Spleen (tissue), 7 donors: ENCODE results near the gene OAS1.

ENCODE experiments used
- POLR2A ChIP-seq, 3 donors: fragments of 450-650 bp; IDR thresholded peaks; one replicate each; pipeline ENCODE4 v1.5.1; 2017; ENCODE audit warnings: antibody characterized with exemption in 3 of 3, mild to moderate bottlenecking in 1 of 3
- POLR2AphosphoS5 ChIP-seq, 3 donors: sonication (generic); formaldehyde crosslinking; IDR thresholded peaks; one replicate each; pipeline ENCODE4 v1.5.1; 2017; ENCODE audit warnings: antibody characterized with exemption in 3 of 3
- TF ChIP-seq, protein P1 (sequence below), 11 experiments: fragments of 200-600 bp in 7 of 11; fragments of 450-650 bp in 4 of 11; sonication (generic) in 4 of 11; IDR thresholded peaks in 8 of 11; conservative IDR thresholded peaks in 3 of 11; 1 replicate in 7 of 11; 2 replicates in 4 of 11; pipeline versions ENCODE4 v1.4.0 to v1.8.0; 2016 to 2021; ENCODE audit warnings: antibody characterized with exemption in 11 of 11, inconsistent platforms in 4 of 11, mild to moderate bottlenecking in 1 of 11
- donor health status: DM: no; HTN: no; CAD: no; lungs with moderate emphysema.
- donor health status: DM: no; HTN: no; CAD: no.
- donor health status: DM: no; HTN: no; CAD: no.

DNA sequence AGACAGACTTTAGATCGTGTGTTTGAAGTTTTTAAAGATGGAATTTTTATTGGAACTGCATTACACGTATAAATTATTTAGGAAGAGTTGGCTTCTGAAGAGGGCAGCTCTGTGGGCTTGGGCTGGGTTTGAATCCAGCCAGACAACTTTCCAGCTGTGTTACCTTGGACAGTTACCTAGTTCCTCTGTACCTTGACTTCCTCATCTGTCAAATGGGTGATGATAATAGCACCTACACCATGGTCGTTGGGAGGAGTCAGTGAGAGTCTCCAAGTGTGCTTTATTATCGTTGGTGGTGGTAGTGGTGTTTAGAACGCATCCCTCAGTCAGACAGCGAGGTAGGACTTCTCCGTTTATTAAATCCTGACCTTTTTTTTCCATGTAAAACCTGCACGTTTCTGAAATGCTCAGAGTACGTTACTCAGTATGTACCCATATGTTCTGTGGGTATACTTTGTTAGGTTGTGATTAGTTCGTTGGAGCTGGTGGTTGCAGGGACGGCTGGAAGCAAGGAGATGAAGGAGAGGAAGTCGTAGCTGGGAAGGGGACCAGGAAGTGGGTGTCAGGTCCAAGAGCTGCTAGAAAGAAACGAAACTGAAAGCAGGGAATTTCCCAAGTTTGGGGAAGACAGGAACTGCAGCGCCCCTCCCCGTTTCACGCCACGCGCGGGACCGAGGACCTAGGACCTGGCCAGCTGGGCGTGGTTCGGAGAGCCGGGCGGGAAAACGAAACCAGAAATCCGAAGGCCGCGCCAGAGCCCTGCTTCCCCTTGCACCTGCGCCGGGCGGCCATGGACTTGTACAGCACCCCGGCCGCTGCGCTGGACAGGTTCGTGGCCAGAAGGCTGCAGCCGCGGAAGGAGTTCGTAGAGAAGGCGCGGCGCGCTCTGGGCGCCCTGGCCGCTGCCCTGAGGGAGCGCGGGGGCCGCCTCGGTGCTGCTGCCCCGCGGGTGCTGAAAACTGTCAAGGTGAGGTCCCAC is 31.3 kb downstream of the OAS1 start, which contains the start of gene OAS3:
- TF ChIP-seq, protein P1, sequence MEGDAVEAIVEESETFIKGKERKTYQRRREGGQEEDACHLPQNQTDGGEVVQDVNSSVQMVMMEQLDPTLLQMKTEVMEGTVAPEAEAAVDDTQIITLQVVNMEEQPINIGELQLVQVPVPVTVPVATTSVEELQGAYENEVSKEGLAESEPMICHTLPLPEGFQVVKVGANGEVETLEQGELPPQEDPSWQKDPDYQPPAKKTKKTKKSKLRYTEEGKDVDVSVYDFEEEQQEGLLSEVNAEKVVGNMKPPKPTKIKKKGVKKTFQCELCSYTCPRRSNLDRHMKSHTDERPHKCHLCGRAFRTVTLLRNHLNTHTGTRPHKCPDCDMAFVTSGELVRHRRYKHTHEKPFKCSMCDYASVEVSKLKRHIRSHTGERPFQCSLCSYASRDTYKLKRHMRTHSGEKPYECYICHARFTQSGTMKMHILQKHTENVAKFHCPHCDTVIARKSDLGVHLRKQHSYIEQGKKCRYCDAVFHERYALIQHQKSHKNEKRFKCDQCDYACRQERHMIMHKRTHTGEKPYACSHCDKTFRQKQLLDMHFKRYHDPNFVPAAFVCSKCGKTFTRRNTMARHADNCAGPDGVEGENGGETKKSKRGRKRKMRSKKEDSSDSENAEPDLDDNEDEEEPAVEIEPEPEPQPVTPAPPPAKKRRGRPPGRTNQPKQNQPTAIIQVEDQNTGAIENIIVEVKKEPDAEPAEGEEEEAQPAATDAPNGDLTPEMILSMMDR (IDR thresholded peaks at IDR 0.05 in 8 of 11, conservative IDR thresholded peaks at IDR 0.05 in 3 of 11) = peak in 2 of 11 experiments; percentile 11 to 21
- TF ChIP-seq POLR2AphosphoS5 (IDR thresholded peaks at IDR 0.05) = peak; percentile 62 to 85 (median 84)
- no peak for TF ChIP-seq POLR2A (IDR thresholded peaks at IDR 0.05)
